HepG2 (cell line): Measurements from ENCODE around the gene BEND3. TPM values are rescaled to one million over a fixed set of nuclear protein-coding genes. Genes with fewer than 3 reads are reported as not detected.

Source experiments
- ATAC-seq: fragments of 200-7000 bp; cut with Tn5 transposase; 3 replicates; pipeline ENCODE4 v1.9.1; 2020; ENCODE audit warnings: mild to moderate bottlenecking, moderate library complexity
- BruUV-seq: library from RNA; stranded (reverse); fragments of 400-500 nt; replicated peaks from 2 replicates; lab custom pipeline; 2021; lab: Mats Ljungman, UMichigan
- CTCF ChIA-PET: fragments of 300-600 bp; formaldehyde crosslinking; extraction: SDS; loops from one replicate; lab custom pipeline; 2021; ENCODE audit warnings: low total read pairs, inconsistent platforms, low intra/inter-chr PET ratio; lab: Yijun Ruan, JAX
- POLR2A ChIA-PET: fragments of 350-600 bp; sonication (Branson Sonifier 250); formaldehyde crosslinking; loops from one replicate; lab custom pipeline; 2020; ENCODE audit warnings: antibody characterized with exemption, inconsistent platforms; lab: Yijun Ruan, JAX
- DNase-seq: peaks from one replicate; pipeline ENCODE4 v3.0.0-alpha.2; 2015; ENCODE audit warnings: low spot score
- FAIRE-seq: peaks from 3 replicates; lab custom pipeline; 2011; peaks lifted over from hg19 to GRCh38; lab: Jason Lieb, UNC
- H2AFZ ChIP-seq: one replicate; pipeline ENCODE4 v1.6.1; 2011; ENCODE audit warnings: low read length, inconsistent platforms
- H3K27ac ChIP-seq: fragments of 300-600 bp; 3 replicates; pipeline ENCODE4 v1.8.0; 2011; ENCODE audit warnings: mixed run types, mild to moderate bottlenecking, mixed read lengths, low read length, inconsistent platforms; ENCODE audit not compliant: insufficient read depth; ENCODE audit errors: extremely low read length
- H3K27me3 ChIP-seq, 2 experiments: fragments of 200-600 bp in 1 of 2; 2 replicates in 1 of 2; 3 replicates in 1 of 2; pipeline versions ENCODE4 v1.6.0 to v1.8.0; 2011; ENCODE audit warnings: low read length in 2 of 2, mild to moderate bottlenecking in 2 of 2, moderate library complexity in 2 of 2, inconsistent platforms in 1 of 2; ENCODE audit not compliant: insufficient read depth in 2 of 2, control insufficient read depth in 1 of 2
- H3K36me3 ChIP-seq, 2 experiments: fragments of 200-600 bp in 1 of 2; replicated peaks in 1 of 2; 2 replicates in 1 of 2; 3 replicates in 1 of 2; pipeline versions ENCODE4 v1.5.1 to v1.8.0; 2011; ENCODE audit warnings: low read length in 2 of 2, inconsistent platforms in 1 of 2; ENCODE audit not compliant: insufficient read depth in 2 of 2, control insufficient read depth in 1 of 2
- H3K4me1 ChIP-seq: 2 replicates; pipeline ENCODE4 v1.5.1; 2012; ENCODE audit warnings: low read length, inconsistent platforms; ENCODE audit not compliant: insufficient read depth
- H3K4me2 ChIP-seq: 2 replicates; pipeline ENCODE4 v1.6.0; 2011; ENCODE audit warnings: low read depth, low read length, inconsistent platforms
- H3K4me3 ChIP-seq, 3 experiments: fragments of 200-600 bp in 1 of 3; sonication (generic), shearing (Covaris generic) in 1 of 3; replicated peaks in 1 of 3; 2 replicates each; pipeline ENCODE4 v1.5.1; 2011 to 2016; ENCODE audit warnings: low read length in 3 of 3, inconsistent platforms in 2 of 3, low read depth in 2 of 3, mild to moderate bottlenecking in 2 of 3, control low read depth in 1 of 3, mixed read lengths in 1 of 3; ENCODE audit not compliant: insufficient read depth in 1 of 3
- H3K79me2 ChIP-seq: one replicate; pipeline ENCODE4 v1.6.1; 2011; ENCODE audit warnings: low read length, inconsistent platforms; ENCODE audit not compliant: insufficient read depth
- H3K9ac ChIP-seq: 2 replicates; pipeline ENCODE4 v1.6.0; 2011; ENCODE audit warnings: mild to moderate bottlenecking, low read depth, low read length, inconsistent platforms; ENCODE audit not compliant: insufficient read depth
- H3K9me3 ChIP-seq: 2 replicates; pipeline ENCODE4 v1.5.1; 2012; ENCODE audit warnings: mild to moderate bottlenecking, low read length
- H4K20me1 ChIP-seq: 2 replicates; pipeline ENCODE4 v1.6.0; 2011; ENCODE audit warnings: inconsistent platforms, mild to moderate bottlenecking, low read length, moderate library complexity; ENCODE audit not compliant: insufficient read depth
- ATF7 ChIP-seq, 2 experiments: fragments of 450-650 bp in 1 of 2; sonication (generic) in 1 of 2; formaldehyde crosslinking in 1 of 2; IDR thresholded peaks; 2 replicates each; pipeline versions ENCODE4 v1.4.0 to v1.6.1; 2016 to 2020; ENCODE audit warnings: antibody characterized with exemption in 1 of 2, mild to moderate bottlenecking in 1 of 2, missing genetic modification reagents in 1 of 2
- KAT2B ChIP-seq: fragments of 150-350 bp; IDR thresholded peaks from 2 replicates; pipeline ENCODE4 v1.6.1; 2014; ENCODE audit warnings: low read depth, low read length, borderline replicate concordance
- KAT7 ChIP-seq: IDR thresholded peaks from 2 replicates; pipeline ENCODE4 v1.6.1; 2018; ENCODE audit warnings: borderline replicate concordance, missing compliant biosample characterization
- KDM4B ChIP-seq: sonication (generic); formaldehyde crosslinking; IDR thresholded peaks from 2 replicates; pipeline ENCODE4 v1.4.0; 2020; ENCODE audit warnings: missing genetic modification reagents
- NR2F6 ChIP-seq, 2 experiments: IDR thresholded peaks; 2 replicates each; pipeline ENCODE4 v1.6.1; 2016; ENCODE audit warnings: antibody characterized with exemption in 1 of 2, mild to moderate bottlenecking in 1 of 2
- ZNF850 ChIP-seq: sonication (generic); formaldehyde crosslinking; conservative IDR thresholded peaks from 2 replicates; pipeline ENCODE4 v1.9.0; 2021; ENCODE audit warnings: mild to moderate bottlenecking, missing genetic modification reagents
- WGBS: methylation state at CpG from one replicate; pipeline ENCODE4 v1.1.6; 2017; ENCODE audit warnings: low lambda C conversion rate; 5-methylcytosine and 5-hydroxymethylcytosine counted together
- in situ Hi-C: cut with HindIII; loops from 2 replicates; pipeline ENCODE4 v1.10.0; 2017; ENCODE audit warnings: low pct_unique_long_range_greater_than_20kb; ENCODE audit not compliant: extremely low pct_ligation_motif_present
- intact Hi-C: fragments of 100-400 bp; cut with micrococcal nuclease; formaldehyde crosslinking; loops from one replicate; pipeline ENCODE4 v1.10.0; 2022; ENCODE audit not compliant: unreplicated experiment
- polyA plus RNA-seq, 8 experiments: library from polyadenylated mRNA; depleted of rRNA in 3 of 8; stranded (reverse) in 7 of 8; unstranded in 1 of 8; fragments of >200 nt; fragmentation: Illumina TruSeq in 4 of 8; extraction: Trizol in 4 of 8; gene quantifications; 2 replicates each; pipeline versions ENCODE4 v1.2.1 to v1.2.3, GENCODE V29; 2011 to 2016; ENCODE audit warnings: low read depth in 4 of 8, missing spikeins in 1 of 8, mixed read lengths in 1 of 8; ENCODE audit not compliant: insufficient read depth in 1 of 8
- total RNA-seq, 5 experiments: library from RNA; depleted of rRNA; stranded (reverse); fragments of >200 nt; fragmentation: Illumina TruSeq; extraction: Trizol; gene quantifications; 2 replicates each; pipeline ENCODE4 v1.2.3, GENCODE V29; 2016; ENCODE audit warnings: low read depth in 1 of 5
- TF ChIP-seq, protein P1 (sequence below): sonication (generic); formaldehyde crosslinking; IDR thresholded peaks from 2 replicates; pipeline ENCODE4 v1.9.0; 2021; ENCODE audit warnings: mild to moderate bottlenecking, missing genetic modification reagents
- TF ChIP-seq, protein P2 (sequence below): sonication (generic); formaldehyde crosslinking; IDR thresholded peaks from 2 replicates; pipeline ENCODE4 v1.5.0; 2020; ENCODE audit warnings: mild to moderate bottlenecking, missing genetic modification reagents
- TF ChIP-seq, protein P3 (sequence below): sonication (generic); formaldehyde crosslinking; IDR thresholded peaks from 2 replicates; pipeline ENCODE4 v1.4.0; 2020; ENCODE audit warnings: missing genetic modification reagents
- TF ChIP-seq, protein P4 (sequence below): sonication (generic); formaldehyde crosslinking; IDR thresholded peaks from 2 replicates; pipeline ENCODE4 v1.5.1; 2020; ENCODE audit warnings: missing genetic modification reagents, mild to moderate bottlenecking, borderline replicate concordance

The BEND3 gene
- total and polyA plus RNA-seq, 2 of the 13 experiments (the other 11 are each of a cell fraction or from before 2014, with no cell fraction given), result 1.4 to 5.8 TPM

GRCh38 chr6:107103082-107103481 lies 12.2 kb downstream of the BEND3 start (continued):
- TF ChIP-seq, protein P1, sequence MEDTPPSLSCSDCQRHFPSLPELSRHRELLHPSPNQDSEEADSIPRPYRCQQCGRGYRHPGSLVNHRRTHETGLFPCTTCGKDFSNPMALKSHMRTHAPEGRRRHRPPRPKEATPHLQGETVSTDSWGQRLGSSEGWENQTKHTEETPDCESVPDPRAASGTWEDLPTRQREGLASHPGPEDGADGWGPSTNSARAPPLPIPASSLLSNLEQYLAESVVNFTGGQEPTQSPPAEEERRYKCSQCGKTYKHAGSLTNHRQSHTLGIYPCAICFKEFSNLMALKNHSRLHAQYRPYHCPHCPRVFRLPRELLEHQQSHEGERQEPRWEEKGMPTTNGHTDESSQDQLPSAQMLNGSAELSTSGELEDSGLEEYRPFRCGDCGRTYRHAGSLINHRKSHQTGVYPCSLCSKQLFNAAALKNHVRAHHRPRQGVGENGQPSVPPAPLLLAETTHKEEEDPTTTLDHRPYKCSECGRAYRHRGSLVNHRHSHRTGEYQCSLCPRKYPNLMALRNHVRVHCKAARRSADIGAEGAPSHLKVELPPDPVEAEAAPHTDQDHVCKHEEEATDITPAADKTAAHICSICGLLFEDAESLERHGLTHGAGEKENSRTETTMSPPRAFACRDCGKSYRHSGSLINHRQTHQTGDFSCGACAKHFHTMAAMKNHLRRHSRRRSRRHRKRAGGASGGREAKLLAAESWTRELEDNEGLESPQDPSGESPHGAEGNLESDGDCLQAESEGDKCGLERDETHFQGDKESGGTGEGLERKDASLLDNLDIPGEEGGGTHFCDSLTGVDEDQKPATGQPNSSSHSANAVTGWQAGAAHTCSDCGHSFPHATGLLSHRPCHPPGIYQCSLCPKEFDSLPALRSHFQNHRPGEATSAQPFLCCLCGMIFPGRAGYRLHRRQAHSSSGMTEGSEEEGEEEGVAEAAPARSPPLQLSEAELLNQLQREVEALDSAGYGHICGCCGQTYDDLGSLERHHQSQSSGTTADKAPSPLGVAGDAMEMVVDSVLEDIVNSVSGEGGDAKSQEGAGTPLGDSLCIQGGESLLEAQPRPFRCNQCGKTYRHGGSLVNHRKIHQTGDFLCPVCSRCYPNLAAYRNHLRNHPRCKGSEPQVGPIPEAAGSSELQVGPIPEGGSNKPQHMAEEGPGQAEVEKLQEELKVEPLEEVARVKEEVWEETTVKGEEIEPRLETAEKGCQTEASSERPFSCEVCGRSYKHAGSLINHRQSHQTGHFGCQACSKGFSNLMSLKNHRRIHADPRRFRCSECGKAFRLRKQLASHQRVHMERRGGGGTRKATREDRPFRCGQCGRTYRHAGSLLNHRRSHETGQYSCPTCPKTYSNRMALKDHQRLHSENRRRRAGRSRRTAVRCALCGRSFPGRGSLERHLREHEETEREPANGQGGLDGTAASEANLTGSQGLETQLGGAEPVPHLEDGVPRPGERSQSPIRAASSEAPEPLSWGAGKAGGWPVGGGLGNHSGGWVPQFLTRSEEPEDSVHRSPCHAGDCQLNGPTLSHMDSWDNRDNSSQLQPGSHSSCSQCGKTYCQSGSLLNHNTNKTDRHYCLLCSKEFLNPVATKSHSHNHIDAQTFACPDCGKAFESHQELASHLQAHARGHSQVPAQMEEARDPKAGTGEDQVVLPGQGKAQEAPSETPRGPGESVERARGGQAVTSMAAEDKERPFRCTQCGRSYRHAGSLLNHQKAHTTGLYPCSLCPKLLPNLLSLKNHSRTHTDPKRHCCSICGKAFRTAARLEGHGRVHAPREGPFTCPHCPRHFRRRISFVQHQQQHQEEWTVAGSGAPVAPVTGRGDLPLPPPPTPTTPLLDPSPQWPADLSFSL (CRISPR knock-in tag), result no peak
- no peak for TF ChIP-seq KAT7 (CRISPR knock-in tag)

- ATAC-seq (no peak), DNase-seq (no peak), FAIRE-seq (no peak)
- Histone ChIP-seq H2AFZ (no peak overlapping the region), H3K27ac (no peak overlapping the region), H4K20me1 (no peaks in the 10 kb centered on the region), H3K79me2 (peaks cover 2% of the 10 kb centered on the region), H3K27me3 (no peaks in the 10 kb centered on the region), H3K4me1 (peaks cover 14% of the 10 kb centered on the region), H3K4me2 (no peak overlapping the region), H3K9ac (no peak overlapping the region), H3K36me3 (peaks cover 0 to 5% of the 10 kb centered on the region in 2 experiments; a peak in 2 of 5 replicates), H3K4me3 (no peak overlapping the region), H3K9me3 (no peaks in the 10 kb centered on the region)
- WGBS, result 100% methylated on average over 1 of the region's 7 CpGs
- TF ChIP-seq, protein P2, sequence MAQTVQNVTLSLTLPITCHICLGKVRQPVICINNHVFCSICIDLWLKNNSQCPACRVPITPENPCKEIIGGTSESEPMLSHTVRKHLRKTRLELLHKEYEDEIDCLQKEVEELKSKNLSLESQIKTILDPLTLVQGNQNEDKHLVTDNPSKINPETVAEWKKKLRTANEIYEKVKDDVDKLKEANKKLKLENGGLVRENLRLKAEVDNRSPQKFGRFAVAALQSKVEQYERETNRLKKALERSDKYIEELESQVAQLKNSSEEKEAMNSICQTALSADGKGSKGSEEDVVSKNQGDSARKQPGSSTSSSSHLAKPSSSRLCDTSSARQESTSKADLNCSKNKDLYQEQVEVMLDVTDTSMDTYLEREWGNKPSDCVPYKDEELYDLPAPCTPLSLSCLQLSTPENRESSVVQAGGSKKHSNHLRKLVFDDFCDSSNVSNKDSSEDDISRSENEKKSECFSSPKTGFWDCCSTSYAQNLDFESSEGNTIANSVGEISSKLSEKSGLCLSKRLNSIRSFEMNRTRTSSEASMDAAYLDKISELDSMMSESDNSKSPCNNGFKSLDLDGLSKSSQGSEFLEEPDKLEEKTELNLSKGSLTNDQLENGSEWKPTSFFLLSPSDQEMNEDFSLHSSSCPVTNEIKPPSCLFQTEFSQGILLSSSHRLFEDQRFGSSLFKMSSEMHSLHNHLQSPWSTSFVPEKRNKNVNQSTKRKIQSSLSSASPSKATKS (CRISPR knock-in tag), result no peak
- TF ChIP-seq, protein P3, sequence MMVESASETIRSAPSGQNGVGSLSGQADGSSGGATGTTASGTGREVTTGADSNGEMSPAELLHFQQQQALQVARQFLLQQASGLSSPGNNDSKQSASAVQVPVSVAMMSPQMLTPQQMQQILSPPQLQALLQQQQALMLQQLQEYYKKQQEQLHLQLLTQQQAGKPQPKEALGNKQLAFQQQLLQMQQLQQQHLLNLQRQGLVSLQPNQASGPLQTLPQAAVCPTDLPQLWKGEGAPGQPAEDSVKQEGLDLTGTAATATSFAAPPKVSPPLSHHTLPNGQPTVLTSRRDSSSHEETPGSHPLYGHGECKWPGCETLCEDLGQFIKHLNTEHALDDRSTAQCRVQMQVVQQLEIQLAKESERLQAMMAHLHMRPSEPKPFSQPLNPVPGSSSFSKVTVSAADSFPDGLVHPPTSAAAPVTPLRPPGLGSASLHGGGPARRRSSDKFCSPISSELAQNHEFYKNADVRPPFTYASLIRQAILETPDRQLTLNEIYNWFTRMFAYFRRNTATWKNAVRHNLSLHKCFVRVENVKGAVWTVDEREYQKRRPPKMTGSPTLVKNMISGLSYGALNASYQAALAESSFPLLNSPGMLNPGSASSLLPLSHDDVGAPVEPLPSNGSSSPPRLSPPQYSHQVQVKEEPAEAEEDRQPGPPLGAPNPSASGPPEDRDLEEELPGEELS (CRISPR knock-in tag), result no peak
- TF ChIP-seq ATF7 (IDR thresholded peaks at IDR 0.05) (no peak), ATF7 (CRISPR knock-in tag; IDR thresholded peaks at IDR 0.05) (no peak), KDM4B (CRISPR knock-in tag) (no peak), ZNF850 (CRISPR knock-in tag) (no peak), KAT2B (no peak), NR2F6 (IDR thresholded peaks at IDR 0.05) (no peak), NR2F6 (CRISPR knock-in tag; IDR thresholded peaks at IDR 0.05) (no peak)
- TF ChIP-seq, protein P4, sequence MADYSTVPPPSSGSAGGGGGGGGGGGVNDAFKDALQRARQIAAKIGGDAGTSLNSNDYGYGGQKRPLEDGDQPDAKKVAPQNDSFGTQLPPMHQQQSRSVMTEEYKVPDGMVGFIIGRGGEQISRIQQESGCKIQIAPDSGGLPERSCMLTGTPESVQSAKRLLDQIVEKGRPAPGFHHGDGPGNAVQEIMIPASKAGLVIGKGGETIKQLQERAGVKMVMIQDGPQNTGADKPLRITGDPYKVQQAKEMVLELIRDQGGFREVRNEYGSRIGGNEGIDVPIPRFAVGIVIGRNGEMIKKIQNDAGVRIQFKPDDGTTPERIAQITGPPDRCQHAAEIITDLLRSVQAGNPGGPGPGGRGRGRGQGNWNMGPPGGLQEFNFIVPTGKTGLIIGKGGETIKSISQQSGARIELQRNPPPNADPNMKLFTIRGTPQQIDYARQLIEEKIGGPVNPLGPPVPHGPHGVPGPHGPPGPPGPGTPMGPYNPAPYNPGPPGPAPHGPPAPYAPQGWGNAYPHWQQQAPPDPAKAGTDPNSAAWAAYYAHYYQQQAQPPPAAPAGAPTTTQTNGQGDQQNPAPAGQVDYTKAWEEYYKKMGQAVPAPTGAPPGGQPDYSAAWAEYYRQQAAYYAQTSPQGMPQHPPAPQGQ, result no peak
- intact Hi-C loops, result no loop called here
- ChIA-PET CTCF (no interaction called here), POLR2A (no interaction called here)
- in situ Hi-C loops, result no loop called here
- BruUV-seq, result no TSS peak
Measured at GRCh38 chr6:107102414-107102805, 12.9 kb downstream of the BEND3 start.
